ENCODE measurements around the gene COL27A1. TPM values are rescaled to one million over a fixed set of nuclear protein-coding genes. Genes with fewer than 3 reads are reported as not detected.

COL27A1 gene
- total and polyA plus RNA-seq, 2 experiments from 2014 or later: 10.5 to 18.0 TPM

GRCh38 chr9:114157516-114158176 is 2.3 kb downstream of the COL27A1 start:
- H4K20me1 ChIP-seq (replicated peaks; ENCODE audit: insufficient read depth): peaks cover 23% of the 10 kb centered on the region
- no peak for DNase-seq (ENCODE audit: low spot score)
- peaks cover 29% of the 10 kb centered on the region for H3K4me1 ChIP-seq (ENCODE audit: insufficient read depth)
- H3K27me3 ChIP-seq (ENCODE audit: insufficient read depth): peaks cover 37% of the 10 kb centered on the region
- no peaks in the 10 kb centered on the region for H3K36me3 ChIP-seq (ENCODE audit: insufficient read depth)
- peaks cover 27% of the 10 kb centered on the region for H3K4me1 Mint-ChIP-seq
- no peak overlapping the region for H2AFZ ChIP-seq
- H3K27ac ChIP-seq (ENCODE audit: low read depth): no peak overlapping the region
- no peak overlapping the region for H3K27ac Mint-ChIP-seq
- peak overlapping the region; percentile 100; the same call in 1 of the 2 replicates for H3K4me2 ChIP-seq
- H3K9me3 Mint-ChIP-seq: no peaks in the 10 kb centered on the region; the same call in 1 of the 3 replicates
- peaks cover 3% of the 10 kb centered on the region; the same call in 1 of the 3 replicates for H3K36me3 Mint-ChIP-seq (ENCODE audit: low read depth)
- H3K9me2 ChIP-seq (ENCODE audit: insufficient read depth): no peaks in the 10 kb centered on the region
- peaks cover 30% of the 10 kb centered on the region for H3K79me2 ChIP-seq (replicated peaks; ENCODE audit: insufficient read depth)
- ATAC-seq: no peak
- H3K4me3 ChIP-seq: no peak overlapping the region
- peaks cover 44% of the 10 kb centered on the region for H3K27me3 Mint-ChIP-seq (ENCODE audit: insufficient read depth, low read depth, poor library complexity)
- TF ChIP-seq ZNF331 (CRISPR knock-in tag; IDR thresholded peaks at IDR 0.05; ENCODE audit: low read depth) (no peak), STAT1 (IDR thresholded peaks at IDR 0.05; ENCODE audit: unreplicated experiment) (no peak), NANOG (IDR thresholded peaks at IDR 0.05; ENCODE audit: borderline replicate concordance) (no peak), JUNB (IDR thresholded peaks at IDR 0.05; ENCODE audit: unreplicated experiment) (no peak)
- TF ChIP-seq, protein P1, sequence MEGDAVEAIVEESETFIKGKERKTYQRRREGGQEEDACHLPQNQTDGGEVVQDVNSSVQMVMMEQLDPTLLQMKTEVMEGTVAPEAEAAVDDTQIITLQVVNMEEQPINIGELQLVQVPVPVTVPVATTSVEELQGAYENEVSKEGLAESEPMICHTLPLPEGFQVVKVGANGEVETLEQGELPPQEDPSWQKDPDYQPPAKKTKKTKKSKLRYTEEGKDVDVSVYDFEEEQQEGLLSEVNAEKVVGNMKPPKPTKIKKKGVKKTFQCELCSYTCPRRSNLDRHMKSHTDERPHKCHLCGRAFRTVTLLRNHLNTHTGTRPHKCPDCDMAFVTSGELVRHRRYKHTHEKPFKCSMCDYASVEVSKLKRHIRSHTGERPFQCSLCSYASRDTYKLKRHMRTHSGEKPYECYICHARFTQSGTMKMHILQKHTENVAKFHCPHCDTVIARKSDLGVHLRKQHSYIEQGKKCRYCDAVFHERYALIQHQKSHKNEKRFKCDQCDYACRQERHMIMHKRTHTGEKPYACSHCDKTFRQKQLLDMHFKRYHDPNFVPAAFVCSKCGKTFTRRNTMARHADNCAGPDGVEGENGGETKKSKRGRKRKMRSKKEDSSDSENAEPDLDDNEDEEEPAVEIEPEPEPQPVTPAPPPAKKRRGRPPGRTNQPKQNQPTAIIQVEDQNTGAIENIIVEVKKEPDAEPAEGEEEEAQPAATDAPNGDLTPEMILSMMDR (conservative IDR thresholded peaks at IDR 0.05; ENCODE audit: low read depth in 2 of 2): no peak
- H3F3A ChIP-seq (replicated peaks; ENCODE audit: low read depth): no peaks in the 10 kb centered on the region
- H3K4me3 Mint-ChIP-seq: peak overlapping the region; percentile 85

DNA sequence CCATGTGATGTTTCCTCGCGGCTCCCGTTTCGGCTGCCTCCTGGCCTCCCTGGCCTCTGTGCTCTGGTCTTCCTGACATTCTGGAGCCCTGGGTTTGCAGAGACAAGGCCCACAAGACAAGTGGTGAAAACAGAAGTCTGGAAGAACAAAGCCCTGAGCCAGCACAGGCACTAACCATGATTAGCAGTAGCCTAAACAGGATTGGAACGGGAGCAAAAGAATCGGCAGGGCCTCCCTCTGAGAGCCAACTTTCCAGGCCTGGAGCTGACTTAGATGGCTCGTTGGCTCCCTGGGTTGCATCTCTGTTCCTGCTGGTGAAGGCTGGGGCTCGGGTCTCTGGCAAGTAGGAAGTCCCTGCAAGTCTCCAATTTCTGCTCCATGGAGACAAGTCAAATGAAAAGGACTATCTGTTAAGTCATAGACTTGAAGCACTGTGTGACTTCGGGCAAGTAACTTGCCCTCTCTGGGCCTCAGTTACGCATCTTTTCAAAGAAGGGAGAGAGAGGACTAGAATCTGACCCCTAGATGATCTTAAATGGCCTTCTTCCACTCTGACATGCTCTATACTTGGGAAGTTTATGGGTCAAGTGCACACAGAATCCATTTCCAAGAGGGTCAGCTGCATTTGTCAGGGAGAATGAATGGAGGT is 3.3 kb downstream of the COL27A1 start:
- Mint-ChIP-seq H3K4me1 (peaks cover 27% of the 10 kb centered on the region), H3K27me3 (ENCODE audit: insufficient read depth, low read depth, poor library complexity) (peaks cover 39% of the 10 kb centered on the region), H3K4me3 (no peak overlapping the region), H3K27ac (no peak overlapping the region), H3K36me3 (ENCODE audit: low read depth) (peaks cover 3% of the 10 kb centered on the region; the same call in 1 of the 3 replicates), H3K9me3 (no peaks in the 10 kb centered on the region; the same call in 1 of the 3 replicates)
- Histone ChIP-seq H3K27ac (ENCODE audit: low read depth) (no peak overlapping the region), H3K36me3 (ENCODE audit: insufficient read depth) (no peaks in the 10 kb centered on the region), H2AFZ (no peak overlapping the region), H4K20me1 (replicated peaks; ENCODE audit: insufficient read depth) (peaks cover 23% of the 10 kb centered on the region), H3K79me2 (replicated peaks; ENCODE audit: insufficient read depth) (peaks cover 30% of the 10 kb centered on the region), H3K27me3 (ENCODE audit: insufficient read depth) (peaks cover 28% of the 10 kb centered on the region), H3K4me3 (no peak overlapping the region), H3K4me1 (ENCODE audit: insufficient read depth) (peaks cover 29% of the 10 kb centered on the region), H3K4me2 (no peak overlapping the region), H3K9me2 (ENCODE audit: insufficient read depth) (no peaks in the 10 kb centered on the region), H3F3A (replicated peaks; ENCODE audit: low read depth) (no peaks in the 10 kb centered on the region)
- TF ChIP-seq JUNB (IDR thresholded peaks at IDR 0.05; ENCODE audit: unreplicated experiment): no peak
- TF ChIP-seq, protein P1 (conservative IDR thresholded peaks at IDR 0.05; ENCODE audit: low read depth in 2 of 2): no peak
- no peak for TF ChIP-seq POLR2AphosphoS5 (IDR thresholded peaks at IDR 0.05; ENCODE audit: low read depth)
- TF ChIP-seq EZH2phosphoT487 (IDR thresholded peaks at IDR 0.05; ENCODE audit: unreplicated experiment): no peak
- TF ChIP-seq CREB1 (CRISPR knock-in tag; IDR thresholded peaks at IDR 0.05; ENCODE audit: low read depth): no peak
- no peak for TF ChIP-seq ZNF331 (CRISPR knock-in tag; IDR thresholded peaks at IDR 0.05; ENCODE audit: low read depth)
- TF ChIP-seq EZH2 (IDR thresholded peaks at IDR 0.05; ENCODE audit: low read depth, unreplicated experiment): no peak
- DNase-seq (ENCODE audit: low spot score): no peak
- no peak for ATAC-seq

All from GM23338 (cell line).